ENCODE data around the gene HES2.
A peak's percentile ranks its signal among the peaks of the same experiment; 100 is the strongest.
"Not testable (repeated sequence)": the region's sequence is repeated elsewhere in the genome, so short reads cannot be mapped to it uniquely, and the experiment has no call there.

The HES2 gene

DNA sequence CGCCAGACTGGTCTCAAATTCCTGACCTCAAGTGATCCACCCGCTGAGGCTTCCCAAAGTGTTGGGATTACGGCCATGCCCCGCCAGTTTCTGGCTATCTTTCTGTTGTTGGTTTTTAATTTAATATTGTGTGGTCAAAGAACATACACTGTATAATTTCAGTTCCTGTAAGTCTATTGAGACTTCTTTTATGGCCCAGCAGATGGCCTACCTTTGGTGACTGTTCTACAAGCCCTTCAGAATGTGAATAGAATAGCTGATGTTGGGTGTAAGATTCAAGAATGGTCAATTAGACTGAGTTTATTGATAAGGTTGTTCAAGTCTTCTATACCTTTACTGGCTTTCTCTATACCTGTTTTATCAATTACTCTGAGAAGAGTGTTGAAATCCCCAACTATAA is 10.7 kb downstream of the HES2 start:
- Histone ChIP-seq H3K9me3 (ENCODE audit: control insufficient read depth, insufficient read depth, low read length) (no peaks in the 10 kb centered on the region), H3K9ac (ENCODE audit: low read depth, low read length) (no peak overlapping the region), H3K4me1 (ENCODE audit: insufficient read depth, low read length) (0 out of 2 replicates have a peak, but pooled peaks cover 3% of the 10 kb centered on the region), H3K36me3 (ENCODE audit: insufficient read depth, low read length) (no peaks in the 10 kb centered on the region)

DNA sequence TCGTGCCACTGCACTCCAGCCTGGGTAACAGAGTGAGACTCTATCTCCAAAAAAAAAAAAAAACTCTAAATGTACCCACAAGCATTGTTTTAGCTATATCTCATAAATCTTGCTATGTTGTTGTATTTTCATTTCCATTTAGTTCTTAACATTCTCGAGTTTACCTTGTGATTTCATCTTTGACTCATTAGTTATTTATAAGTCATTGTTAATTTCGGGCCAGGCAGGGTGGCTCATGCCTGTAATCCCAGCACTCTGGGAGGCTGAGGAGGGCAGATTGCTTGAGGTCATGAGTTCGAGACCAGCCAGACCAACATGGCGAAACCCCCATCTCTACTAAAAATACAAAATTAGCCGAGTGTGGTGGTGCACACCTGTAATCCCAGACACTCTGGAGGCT is 11.7 kb downstream of the HES2 start:
- Histone ChIP-seq H3K36me3 (ENCODE audit: insufficient read depth, low read length) (no peaks in the 10 kb centered on the region), H3K4me1 (ENCODE audit: insufficient read depth, low read length) (0 out of 2 replicates have a peak, but pooled peaks cover 3% of the 10 kb centered on the region), H3K9me3 (ENCODE audit: control insufficient read depth, insufficient read depth, low read length) (no peaks in the 10 kb centered on the region), H3K9ac (ENCODE audit: low read depth, low read length) (no peak overlapping the region)

GRCh38 chr1:6401673-6402072 is 18.0 kb downstream of the HES2 start:
- H3K36me3 ChIP-seq (ENCODE audit: insufficient read depth, low read length), result no peaks in the 10 kb centered on the region
- H3K9me3 ChIP-seq (ENCODE audit: control insufficient read depth, insufficient read depth, low read length), result no peaks in the 10 kb centered on the region
- no peak overlapping the region for H3K9ac ChIP-seq (ENCODE audit: low read depth, low read length)
- H3K4me1 ChIP-seq (ENCODE audit: insufficient read depth, low read length), result 0 out of 2 replicates have a peak, but pooled peaks cover 3% of the 10 kb centered on the region

DNA sequence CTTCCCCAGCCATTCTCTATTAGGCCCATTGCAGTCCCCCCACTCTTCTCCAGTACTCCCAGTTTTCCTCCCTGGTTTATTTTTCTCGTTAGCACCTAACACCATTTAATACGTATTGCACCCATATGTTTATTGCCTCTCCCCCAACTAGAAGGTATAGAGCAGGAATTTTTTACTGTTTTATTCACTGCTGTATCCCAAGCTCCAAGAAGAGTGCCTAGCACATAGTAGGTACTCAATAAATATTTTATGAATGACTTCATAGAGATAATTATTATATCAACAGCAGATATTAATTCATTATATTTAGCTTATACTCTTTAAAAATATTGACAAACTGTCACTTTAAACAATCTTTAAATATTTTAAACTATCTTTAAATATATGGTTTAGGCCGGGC is 20.4 kb downstream of the HES2 start:
- Histone ChIP-seq H3K9me3 (ENCODE audit: control insufficient read depth, insufficient read depth, low read length) (no peaks in the 10 kb centered on the region), H3K36me3 (ENCODE audit: insufficient read depth, low read length) (no peaks in the 10 kb centered on the region), H3K9ac (ENCODE audit: low read depth, low read length) (no peak overlapping the region), H3K4me1 (ENCODE audit: insufficient read depth, low read length) (no peaks in the 10 kb centered on the region)

DNA sequence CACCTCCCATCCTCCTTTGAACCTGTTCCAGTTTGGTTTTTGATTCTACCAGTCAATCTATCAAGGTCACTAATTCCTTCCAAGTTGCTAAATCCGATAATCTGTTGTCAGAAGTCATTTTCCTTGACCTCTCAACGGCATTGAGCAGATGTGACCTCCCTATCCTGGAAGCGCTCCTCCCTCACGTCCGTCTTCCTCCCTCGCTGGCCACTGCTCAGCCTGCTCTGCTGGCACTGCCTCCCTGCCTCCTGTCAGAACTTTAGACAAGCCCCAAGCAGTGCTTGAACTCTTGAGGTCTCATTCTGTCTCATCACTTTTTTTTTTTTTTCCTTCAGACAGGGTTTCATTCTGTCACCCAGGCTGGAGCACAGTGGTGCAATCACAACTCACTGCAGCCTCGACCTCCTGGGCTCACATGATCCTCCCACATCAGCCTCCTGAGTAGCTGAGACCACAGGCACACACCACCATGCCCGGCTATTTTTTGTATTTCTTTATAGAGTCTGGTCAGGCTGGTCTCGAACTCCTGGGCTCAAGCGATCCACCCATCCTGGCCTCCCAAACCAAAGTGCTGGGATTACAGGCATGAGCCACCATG is 21.8 kb downstream of the HES2 start:
- Histone ChIP-seq H3K9ac (ENCODE audit: low read depth, low read length) (no peak overlapping the region), H3K9me3 (ENCODE audit: control insufficient read depth, insufficient read depth, low read length) (no peaks in the 10 kb centered on the region), H3K36me3 (ENCODE audit: insufficient read depth, low read length) (no peaks in the 10 kb centered on the region), H3K4me1 (ENCODE audit: insufficient read depth, low read length) (no peaks in the 10 kb centered on the region; the same call in 1 of the 2 replicates)

DNA sequence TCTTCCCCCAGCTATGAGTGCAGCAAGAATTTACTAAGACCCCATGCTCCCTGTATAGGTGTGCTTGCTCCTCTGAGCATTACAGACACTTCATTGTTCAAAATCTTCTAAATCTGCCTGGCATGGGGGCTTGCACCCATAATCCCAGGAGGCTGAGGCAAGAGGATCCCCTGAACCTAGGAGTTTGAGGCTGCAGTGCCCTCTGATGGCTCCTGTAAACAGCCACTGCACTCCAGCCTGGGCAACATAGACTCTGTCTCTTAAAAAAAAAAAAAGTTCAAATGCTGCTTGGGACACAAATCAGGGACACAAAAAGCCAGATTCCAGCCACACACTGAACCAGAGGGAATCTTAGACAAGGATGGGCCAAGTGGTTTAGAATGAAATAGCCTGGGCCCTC is 22.7 kb downstream of the HES2 start:
- Histone ChIP-seq H3K36me3 (ENCODE audit: insufficient read depth, low read length) (no peaks in the 10 kb centered on the region), H3K9me3 (ENCODE audit: control insufficient read depth, insufficient read depth, low read length) (no peaks in the 10 kb centered on the region), H3K4me1 (ENCODE audit: insufficient read depth, low read length) (peaks cover 3% of the 10 kb centered on the region; the same call in 1 of the 2 replicates), H3K9ac (ENCODE audit: low read depth, low read length) (no peak overlapping the region)

DNA sequence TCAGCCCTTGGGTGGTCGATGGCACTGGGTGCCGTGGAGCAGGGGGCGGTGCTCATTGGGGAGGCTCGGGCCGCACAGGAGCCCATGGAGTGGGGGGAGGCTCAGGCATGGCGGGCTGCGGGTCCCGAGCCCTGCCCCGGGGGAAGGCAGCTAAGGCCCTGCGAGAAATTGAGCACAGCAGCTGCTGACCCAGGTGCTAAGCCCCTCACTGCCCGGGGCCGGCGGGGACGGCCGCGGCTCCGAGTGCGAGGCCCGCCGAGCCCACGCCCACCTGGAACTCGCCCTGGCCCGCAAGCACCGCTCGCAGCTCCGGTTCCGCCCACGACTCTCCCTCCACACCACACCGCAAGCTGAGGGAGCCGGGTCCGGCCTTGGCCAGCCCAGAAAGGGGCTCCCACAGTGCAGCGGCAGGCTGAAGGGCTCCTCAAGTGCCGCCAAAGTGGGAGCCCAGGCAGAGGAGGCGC is 23.9 kb downstream of the HES2 start:
- H3K9me3 ChIP-seq (ENCODE audit: control insufficient read depth, insufficient read depth, low read length); H3K36me3 ChIP-seq (ENCODE audit: insufficient read depth, low read length); H3K9ac ChIP-seq (ENCODE audit: low read depth, low read length); H3K4me1 ChIP-seq (ENCODE audit: insufficient read depth, low read length): not testable (repeated sequence)

GRCh38 chr1:6395130-6395529 is 24.6 kb downstream of the HES2 start:
- H3K9ac ChIP-seq (ENCODE audit: low read depth, low read length); H3K4me1 ChIP-seq (ENCODE audit: insufficient read depth, low read length); H3K36me3 ChIP-seq (ENCODE audit: insufficient read depth, low read length); H3K9me3 ChIP-seq (ENCODE audit: control insufficient read depth, insufficient read depth, low read length): not testable (repeated sequence)

DNA sequence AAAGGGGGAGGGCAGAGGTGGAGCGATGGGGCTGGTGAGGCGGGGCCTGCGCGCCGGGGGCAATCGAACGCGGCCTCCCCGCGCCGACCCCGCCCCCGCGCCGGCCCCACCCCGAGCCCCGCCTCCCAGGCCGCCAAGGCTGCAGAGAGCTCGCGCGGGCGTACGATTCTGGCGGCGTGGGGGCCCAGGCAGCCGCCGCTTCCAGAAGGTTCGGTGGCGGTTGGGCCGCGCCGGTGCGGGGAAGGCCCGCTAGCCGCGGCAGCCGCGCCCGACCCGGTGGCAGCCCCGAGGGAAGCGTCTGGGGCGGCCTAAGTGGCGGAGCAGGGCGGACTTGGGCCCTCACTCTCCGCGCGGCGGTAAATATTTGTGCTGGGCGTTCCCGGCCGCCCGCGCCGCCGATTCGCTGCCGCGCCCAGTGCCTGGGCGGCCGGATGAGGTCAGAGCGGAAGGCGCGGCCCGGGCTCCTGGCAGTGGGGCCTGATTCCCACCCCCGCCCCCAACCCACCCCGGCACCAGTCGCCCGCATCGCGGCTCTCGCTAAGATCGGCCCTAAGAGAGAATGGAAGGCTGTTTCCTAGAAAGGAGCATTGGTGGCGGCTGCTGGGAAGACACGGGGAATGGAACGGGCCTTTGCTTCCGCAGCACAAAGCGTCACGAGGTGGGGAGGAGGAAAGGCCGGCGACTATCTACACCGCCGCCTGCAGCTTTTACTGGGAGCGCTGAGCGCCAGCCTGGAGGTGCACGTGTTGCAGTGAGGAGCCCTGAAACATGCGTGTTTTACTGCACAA is 26.1 kb downstream of the HES2 start, which contains the start of gene ACOT7:
TSS of gene ACOT7 (minus strand) at position 368 of the 788 bp plus-strand sequence. CDS start 368 bp downstream, outside the sequence.
- peaks cover 4% of the 10 kb centered on the region; the same call in 1 of the 2 replicates for H3K4me1 ChIP-seq (ENCODE audit: insufficient read depth, low read length)
- no peaks in the 10 kb centered on the region for H3K9me3 ChIP-seq (ENCODE audit: control insufficient read depth, insufficient read depth, low read length)
- peak within 1 kb of the TSS; percentile 83 for H3K9ac ChIP-seq (ENCODE audit: low read depth, low read length)
- H3K36me3 ChIP-seq (ENCODE audit: insufficient read depth, low read length), result no peaks in the 10 kb centered on the region

DNA sequence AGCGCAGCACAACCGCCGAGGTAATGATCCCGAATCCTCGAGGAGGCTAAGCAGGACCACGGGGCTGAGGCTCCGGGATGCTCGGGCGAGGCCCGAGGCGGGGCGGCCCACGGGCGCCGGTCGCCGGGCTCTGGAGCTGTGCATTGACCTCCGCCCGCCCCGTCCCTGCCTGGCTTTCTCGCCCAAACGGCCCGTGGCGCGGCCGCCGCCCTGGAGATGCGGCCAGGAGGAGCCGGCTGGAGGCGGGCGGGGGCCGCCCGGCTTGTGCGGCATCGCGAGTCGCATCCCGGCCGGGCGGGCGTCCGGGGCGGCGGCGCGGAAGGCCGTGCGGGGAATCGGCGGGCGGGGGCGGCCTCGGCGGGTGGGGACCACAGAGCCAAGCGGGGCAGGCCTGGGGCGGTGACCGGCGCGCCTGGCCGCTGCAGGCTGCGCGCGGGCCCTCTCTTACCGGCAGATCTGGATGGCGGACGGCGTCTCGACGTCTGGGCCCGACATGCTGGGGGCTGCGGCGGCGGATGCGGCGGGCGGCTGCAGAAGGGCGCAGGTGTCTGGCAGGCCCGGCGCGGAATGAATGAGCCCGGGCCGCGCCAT is 26.8 kb downstream of the HES2 start:
- H3K9me3 ChIP-seq (ENCODE audit: control insufficient read depth, insufficient read depth, low read length), result no peaks in the 10 kb centered on the region
- peaks cover 4% of the 10 kb centered on the region; the same call in 1 of the 2 replicates for H3K4me1 ChIP-seq (ENCODE audit: insufficient read depth, low read length)
- H3K9ac ChIP-seq (ENCODE audit: low read depth, low read length), result peak overlapping the region; percentile 68
- no peaks in the 10 kb centered on the region for H3K36me3 ChIP-seq (ENCODE audit: insufficient read depth, low read length)

GRCh38 chr1:6391951-6392808 is 27.5 kb downstream of the HES2 start:
- Histone ChIP-seq H3K9me3 (ENCODE audit: control insufficient read depth, insufficient read depth, low read length) (no peaks in the 10 kb centered on the region), H3K36me3 (ENCODE audit: insufficient read depth, low read length) (no peaks in the 10 kb centered on the region), H3K4me1 (ENCODE audit: insufficient read depth, low read length) (peaks cover 7% of the 10 kb centered on the region), H3K9ac (ENCODE audit: low read depth, low read length) (peak overlapping the region; percentile 68)

GRCh38 chr1:6389971-6390370 is 29.7 kb downstream of the HES2 start:
- Histone ChIP-seq H3K36me3 (ENCODE audit: insufficient read depth, low read length) (no peaks in the 10 kb centered on the region), H3K9me3 (ENCODE audit: control insufficient read depth, insufficient read depth, low read length) (no peaks in the 10 kb centered on the region), H3K9ac (ENCODE audit: low read depth, low read length) (no peak overlapping the region), H3K4me1 (ENCODE audit: insufficient read depth, low read length) (peaks cover 17% of the 10 kb centered on the region)

DNA sequence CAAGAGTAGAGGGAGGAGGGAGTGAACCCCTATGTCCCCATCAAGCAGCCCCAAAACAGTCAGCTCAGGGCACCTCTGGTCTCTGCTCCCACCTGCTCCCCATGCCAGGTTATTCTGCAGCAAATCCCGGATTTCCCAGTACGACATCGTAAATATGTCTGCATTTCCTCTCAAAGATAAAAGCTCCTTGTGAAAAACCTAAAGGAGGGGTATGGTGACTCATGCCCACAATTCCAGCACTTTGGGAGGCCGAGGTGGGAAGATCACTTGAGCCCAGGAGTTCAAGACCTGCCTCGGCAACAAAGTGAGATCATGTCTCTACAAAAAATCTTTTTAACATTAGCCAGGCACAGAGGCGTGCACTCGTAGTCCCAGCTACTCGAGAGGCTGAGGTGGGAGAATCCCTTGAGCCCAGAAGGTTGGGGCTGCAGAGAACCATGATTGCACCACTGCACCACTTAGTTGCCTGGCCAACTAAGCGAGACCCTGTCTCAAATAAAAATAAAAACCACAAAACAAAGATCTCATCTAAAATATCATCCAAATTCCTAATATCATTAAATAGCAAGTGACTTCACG is 33.3 kb downstream of the HES2 start:
- Histone ChIP-seq H3K4me1 (ENCODE audit: insufficient read depth, low read length) (peaks cover 13% of the 10 kb centered on the region), H3K36me3 (ENCODE audit: insufficient read depth, low read length) (no peaks in the 10 kb centered on the region), H3K9ac (ENCODE audit: low read depth, low read length) (peak overlapping the region; percentile 56), H3K9me3 (ENCODE audit: control insufficient read depth, insufficient read depth, low read length) (no peaks in the 10 kb centered on the region)
